K562 (cell line): ENCODE results near the gene CIAO2B. TPM values are rescaled to one million over a fixed set of nuclear protein-coding genes. Genes with fewer than 3 reads are reported as not detected.

Experiments used
- ARID1B ChIP-seq: fragments of 450-650 bp; IDR thresholded peaks from 2 replicates; pipeline ENCODE4 v1.6.1; 2016; ENCODE audit warnings: antibody characterized with exemption, mild to moderate bottlenecking, inconsistent platforms
- ETS1 ChIP-seq: conservative IDR thresholded peaks from 2 replicates; pipeline ENCODE4 v1.6.1; 2011; ENCODE audit warnings: low read depth, mild to moderate bottlenecking, low read length; ENCODE audit not compliant: control insufficient read depth
- MBD2 ChIP-seq: sonication (generic); IDR thresholded peaks from 2 replicates; pipeline ENCODE4 v1.6.1; 2016; ENCODE audit warnings: low read depth, borderline replicate concordance
- MCM7 ChIP-seq, 2 experiments: fragments of 450-650 bp; IDR thresholded peaks; 2 replicates each; pipeline ENCODE4 v1.6.1; 2016 to 2018
- NEUROD1 ChIP-seq: fragments of 150-350 bp; IDR thresholded peaks from 2 replicates; pipeline ENCODE4 v1.6.1; 2014; ENCODE audit warnings: borderline replicate concordance, low read length, low read depth; ENCODE audit not compliant: partially characterized antibody
- POLR3A ChIP-seq: IDR thresholded peaks from 2 replicates; pipeline ENCODE4 v1.6.1; 2011; ENCODE audit warnings: borderline replicate concordance, mild to moderate bottlenecking, moderate library complexity; ENCODE audit not compliant: insufficient read length, insufficient read depth; ENCODE audit errors: extremely low read depth
- RBFOX2 ChIP-seq: fragments of 200-400 bp; formaldehyde crosslinking; IDR thresholded peaks from 2 replicates; pipeline ENCODE4 v1.6.1; 2017; ENCODE audit warnings: low read depth, mild to moderate bottlenecking, low read length, moderate library complexity
- XRCC5 ChIP-seq: fragments of 200-400 bp; formaldehyde crosslinking; IDR thresholded peaks from 2 replicates; pipeline ENCODE4 v1.6.1; 2017; ENCODE audit warnings: low read depth, mild to moderate bottlenecking, low read length
- polyA plus RNA-seq, 8 experiments: library from polyadenylated mRNA; depleted of rRNA in 4 of 8; stranded (reverse) in 5 of 8; unstranded in 3 of 8; fragments of >200 nt; fragmentation: Nextera tagmentation in 2 of 8; fragmentation: Illumina TruSeq in 1 of 8; extraction: Ambion mirVana in 2 of 8; extraction: Trizol in 1 of 8; gene quantifications; 2 replicates each; pipeline versions ENCODE4 v1.2.1 to v1.2.3, GENCODE V29; 2011 to 2014; ENCODE audit warnings: inconsistent platforms in 1 of 8, missing spikeins in 1 of 8
- total RNA-seq, 7 experiments: library from RNA; depleted of rRNA in 6 of 7; stranded (reverse); fragments of >200 nt in 6 of 7; fragmentation: Illumina TruSeq in 2 of 7; extraction: Trizol in 2 of 7; gene quantifications; 2 replicates each; pipeline versions ENCODE4 v1.2.1 to v1.2.3, GENCODE V29; 2011 to 2021; ENCODE audit warnings: low replicate concordance in 1 of 7
- TF ChIP-seq, protein P1 (sequence below): fragments of 450-650 bp; IDR thresholded peaks from 2 replicates; pipeline ENCODE4 v1.6.1; 2016; ENCODE audit warnings: low read depth

Gene CIAO2B
- total and polyA plus RNA-seq, 9 of the 15 experiments (the other 6 are each of a cell fraction or from before 2014, with no cell fraction given): 86.8 to 182 (median 113) TPM

- TF ChIP-seq, protein P1, sequence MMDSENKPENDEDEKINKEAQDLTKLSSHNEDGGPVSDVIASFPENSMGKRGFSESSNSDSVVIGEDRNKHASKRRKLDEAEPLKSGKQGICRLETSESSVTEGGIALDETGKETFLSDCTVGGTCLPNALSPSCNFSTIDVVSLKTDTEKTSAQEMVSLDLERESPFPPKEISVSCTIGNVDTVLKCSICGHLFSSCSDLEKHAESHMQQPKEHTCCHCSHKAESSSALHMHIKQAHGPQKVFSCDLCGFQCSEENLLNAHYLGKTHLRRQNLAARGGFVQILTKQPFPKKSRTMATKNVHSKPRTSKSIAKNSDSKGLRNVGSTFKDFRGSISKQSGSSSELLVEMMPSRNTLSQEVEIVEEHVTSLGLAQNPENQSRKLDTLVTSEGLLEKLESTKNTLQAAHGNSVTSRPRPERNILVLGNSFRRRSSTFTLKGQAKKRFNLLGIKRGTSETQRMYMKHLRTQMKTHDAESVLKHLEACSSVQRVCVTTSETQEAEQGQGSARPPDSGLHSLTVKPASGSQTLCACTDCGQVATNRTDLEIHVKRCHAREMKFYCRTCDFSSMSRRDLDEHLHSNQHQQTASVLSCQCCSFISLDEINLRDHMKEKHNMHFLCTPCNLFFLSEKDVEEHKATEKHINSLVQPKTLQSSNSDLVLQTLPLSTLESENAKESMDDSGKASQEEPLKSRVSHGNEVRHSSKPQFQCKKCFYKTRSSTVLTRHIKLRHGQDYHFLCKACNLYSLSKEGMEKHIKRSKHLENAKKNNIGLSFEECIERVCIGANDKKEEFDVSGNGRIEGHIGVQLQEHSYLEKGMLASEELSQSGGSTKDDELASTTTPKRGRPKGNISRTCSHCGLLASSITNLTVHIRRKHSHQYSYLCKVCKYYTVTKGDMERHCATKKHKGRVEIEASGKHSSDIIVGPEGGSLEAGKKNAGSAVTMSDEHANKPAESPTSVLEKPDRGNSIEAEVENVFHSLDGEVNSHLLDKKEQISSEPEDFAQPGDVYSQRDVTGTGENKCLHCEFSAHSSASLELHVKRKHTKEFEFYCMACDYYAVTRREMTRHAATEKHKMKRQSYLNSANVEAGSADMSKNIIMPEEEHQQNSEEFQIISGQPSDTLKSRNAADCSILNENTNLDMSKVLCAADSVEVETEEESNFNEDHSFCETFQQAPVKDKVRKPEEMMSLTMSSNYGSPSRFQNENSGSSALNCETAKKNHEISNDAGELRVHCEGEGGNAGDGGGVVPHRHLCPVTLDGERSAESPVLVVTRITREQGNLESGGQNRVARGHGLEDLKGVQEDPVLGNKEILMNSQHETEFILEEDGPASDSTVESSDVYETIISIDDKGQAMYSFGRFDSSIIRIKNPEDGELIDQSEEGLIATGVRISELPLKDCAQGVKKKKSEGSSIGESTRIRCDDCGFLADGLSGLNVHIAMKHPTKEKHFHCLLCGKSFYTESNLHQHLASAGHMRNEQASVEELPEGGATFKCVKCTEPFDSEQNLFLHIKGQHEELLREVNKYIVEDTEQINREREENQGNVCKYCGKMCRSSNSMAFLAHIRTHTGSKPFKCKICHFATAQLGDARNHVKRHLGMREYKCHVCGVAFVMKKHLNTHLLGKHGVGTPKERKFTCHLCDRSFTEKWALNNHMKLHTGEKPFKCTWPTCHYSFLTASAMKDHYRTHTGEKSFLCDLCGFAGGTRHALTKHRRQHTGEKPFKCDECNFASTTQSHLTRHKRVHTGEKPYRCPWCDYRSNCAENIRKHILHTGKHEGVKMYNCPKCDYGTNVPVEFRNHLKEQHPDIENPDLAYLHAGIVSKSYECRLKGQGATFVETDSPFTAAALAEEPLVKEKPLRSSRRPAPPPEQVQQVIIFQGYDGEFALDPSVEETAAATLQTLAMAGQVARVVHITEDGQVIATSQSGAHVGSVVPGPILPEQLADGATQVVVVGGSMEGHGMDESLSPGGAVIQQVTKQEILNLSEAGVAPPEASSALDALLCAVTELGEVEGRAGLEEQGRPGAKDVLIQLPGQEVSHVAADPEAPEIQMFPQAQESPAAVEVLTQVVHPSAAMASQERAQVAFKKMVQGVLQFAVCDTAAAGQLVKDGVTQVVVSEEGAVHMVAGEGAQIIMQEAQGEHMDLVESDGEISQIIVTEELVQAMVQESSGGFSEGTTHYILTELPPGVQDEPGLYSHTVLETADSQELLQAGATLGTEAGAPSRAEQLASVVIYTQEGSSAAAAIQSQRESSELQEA: peak; percentile 96
- TF ChIP-seq XRCC5 (0 out of 2 replicates have a peak, but pooled peaks have one; percentile 41), ETS1 (peak; percentile 80; the same call in 1 of the 2 replicates), NEUROD1 (peak; percentile 77), MBD2 (peak; percentile 70), ARID1B (peak; percentile 15; the same call in 1 of the 2 replicates), POLR3A (no peak), RBFOX2 (peak; percentile 94), MCM7 (IDR thresholded peaks at IDR 0.05) (no peak)
Measured at GRCh38 chr16:66934138-66934838, at the start of gene CIAO2B (continued).
